Stimulated activated CD4-positive, alpha-beta T cell treated with anti-CD3 and anti-CD28 coated beads, Interleukin-12 subunit alpha, Interleukin-12 subunit beta, amount 100 ng/mL, for 24 hours (primary cell): ENCODE measurements around the gene MYDGF.

Experiments used
- DNase-seq, 2 experiments: peaks; one replicate each; pipeline ENCODE4 v3.0.0-alpha.2; 2020; ENCODE audit warnings: low read depth in 2 of 2

The MYDGF gene

DNA sequence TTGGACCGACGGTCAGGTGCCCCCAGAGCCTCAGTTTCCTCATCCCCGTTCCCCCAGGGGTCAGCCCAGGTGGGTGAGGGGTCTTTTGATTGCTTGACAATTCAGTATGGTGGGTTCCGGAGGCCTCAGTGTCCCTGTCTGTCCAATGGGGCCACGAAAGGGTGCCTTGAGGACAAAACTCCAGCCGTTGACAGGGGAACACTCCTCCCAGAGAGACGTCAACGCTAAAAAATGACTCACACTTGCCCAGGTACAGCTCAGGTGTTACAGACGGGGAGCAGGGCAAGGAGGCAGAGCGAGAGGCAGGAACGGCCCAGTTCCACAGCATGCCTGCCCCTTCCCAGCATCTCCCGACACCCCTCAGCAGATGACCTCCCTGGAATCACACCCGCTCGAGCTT is 29.0 kb downstream of the MYDGF start:
- DNase-seq: no peak

DNA sequence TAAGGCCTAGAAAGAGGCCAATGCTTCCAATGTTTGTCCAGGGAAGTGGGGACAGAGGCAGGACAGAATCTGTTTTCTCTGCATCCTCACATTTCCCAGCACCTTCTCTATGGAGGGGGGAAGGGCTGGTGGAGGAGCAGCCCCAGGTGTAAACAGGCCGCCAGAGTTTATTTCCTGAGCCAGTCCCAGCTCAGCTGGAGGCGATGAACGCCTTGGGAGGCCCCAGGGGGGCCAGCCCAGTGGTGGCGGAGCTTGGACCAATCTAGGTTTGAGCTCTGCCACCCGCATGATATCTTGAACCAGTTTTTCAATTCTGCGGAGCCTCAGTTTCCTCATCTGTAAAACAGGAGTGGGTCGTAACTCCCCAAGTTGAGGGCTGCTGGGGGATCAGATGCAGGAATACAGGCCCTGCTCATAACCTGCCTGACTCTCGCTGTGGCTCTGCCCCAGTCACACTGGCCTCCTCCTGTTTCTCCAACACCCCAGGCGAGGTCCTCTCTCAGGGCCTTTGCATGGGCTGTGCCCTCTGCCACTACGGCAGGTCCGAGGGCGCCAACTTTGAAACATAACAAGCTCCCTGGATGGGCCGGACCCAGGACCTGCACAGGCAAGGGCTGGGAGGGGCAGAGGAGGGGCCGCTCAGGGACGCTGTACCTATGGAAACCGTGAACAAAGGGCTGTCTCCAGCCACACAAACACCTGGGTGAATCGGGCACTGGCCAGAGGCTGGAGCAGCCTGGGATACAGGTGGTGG is 29.7 kb downstream of the MYDGF start:
- DNase-seq: no peak

DNA sequence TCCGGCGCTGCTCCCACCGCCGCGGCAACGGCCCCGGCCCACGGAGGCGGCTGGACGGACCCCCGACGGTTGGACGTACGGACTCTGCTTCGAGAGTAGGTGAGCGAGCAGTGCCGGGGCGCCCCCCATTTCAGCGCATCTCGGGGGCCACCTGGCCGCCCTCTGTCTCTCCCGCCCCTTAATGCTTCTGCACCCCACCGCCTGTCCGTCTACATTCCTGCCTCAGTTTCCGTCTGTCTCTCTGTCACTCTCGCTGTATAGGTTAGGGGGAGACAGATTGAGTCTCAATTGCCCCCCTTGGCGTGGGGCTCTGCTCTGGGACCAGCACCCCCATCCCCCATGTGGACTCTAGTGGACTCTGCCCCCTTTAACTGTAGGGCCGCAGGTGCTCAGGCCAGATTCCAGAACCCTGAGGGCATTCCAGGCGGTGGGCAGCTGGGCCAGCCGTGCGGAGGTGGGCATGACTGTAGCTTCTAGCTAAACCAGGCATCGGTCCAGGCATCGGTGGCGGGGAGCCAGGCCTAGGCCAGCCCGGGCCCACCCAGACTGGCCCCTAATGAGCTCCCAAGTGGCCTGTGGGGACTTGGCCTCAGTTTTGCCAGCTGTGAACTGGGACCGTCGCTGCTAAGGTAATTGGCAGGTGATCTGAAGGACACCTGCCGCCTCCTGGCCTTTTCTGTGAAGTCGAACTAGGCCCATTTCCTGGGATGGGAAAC is 30.5 kb downstream of the MYDGF start:
- no peak for DNase-seq

DNA sequence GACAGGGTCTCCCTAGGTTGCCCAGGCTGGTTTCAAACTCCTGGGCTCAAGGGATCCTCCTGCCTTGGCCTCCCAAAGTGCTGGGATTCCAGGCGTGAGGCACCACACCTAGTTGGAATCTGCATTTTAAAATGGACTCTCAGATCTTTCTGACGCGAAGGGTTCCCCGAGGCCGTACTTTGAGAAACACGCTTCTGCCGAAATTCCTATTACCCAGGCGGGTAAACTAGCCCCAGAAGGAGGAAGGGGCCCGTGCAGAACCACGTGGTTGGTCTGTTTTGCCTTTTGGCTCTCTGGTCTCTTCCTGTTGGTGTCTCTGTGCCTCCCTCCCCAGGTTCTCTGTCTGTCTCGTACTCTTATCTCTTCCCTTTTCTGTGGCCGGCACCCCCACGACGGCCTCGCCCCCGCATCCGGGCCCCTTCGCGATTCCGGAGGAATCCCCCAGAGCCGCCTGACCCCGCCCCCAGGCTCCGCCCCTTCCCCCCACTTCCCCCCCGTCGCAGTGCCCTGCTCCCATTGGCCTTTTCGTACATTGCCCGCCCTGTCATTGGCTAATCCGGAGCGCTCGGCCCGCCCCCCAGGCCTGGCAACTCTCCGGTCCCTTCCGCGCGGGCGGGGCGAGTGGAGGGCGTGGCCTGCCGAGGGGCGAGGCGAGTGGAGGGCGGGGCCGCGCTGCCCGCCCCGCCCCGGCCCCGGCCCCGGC is 31.2 kb downstream of the MYDGF start, which contains the start of gene TNFAIP8L1:
TSS of gene TNFAIP8L1 (plus strand) at position 689 of the 703 bp plus-strand sequence. CDS start 12,354 bp downstream, outside the sequence.
- peak; percentile 96 to 98 for DNase-seq

DNA sequence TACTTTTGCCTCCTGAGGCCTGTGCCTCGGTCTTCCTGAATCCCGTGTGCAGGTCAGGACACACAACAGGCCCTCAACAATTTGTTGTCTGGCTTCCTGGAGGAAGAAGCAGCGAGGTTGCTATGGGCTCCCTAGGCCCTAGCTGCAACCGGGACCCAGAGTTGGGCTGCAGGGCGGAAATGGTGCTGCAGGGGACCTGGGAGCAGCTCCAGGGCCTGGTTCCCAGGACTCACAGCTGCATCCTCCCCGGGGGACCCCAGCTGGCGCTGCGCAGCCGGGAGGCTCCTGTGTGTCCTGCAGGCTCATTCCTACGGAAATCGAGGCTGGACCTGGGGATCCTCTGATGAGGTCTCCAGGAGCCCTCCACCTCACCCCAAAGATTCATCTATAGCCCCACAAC is 31.8 kb downstream of the MYDGF start:
- DNase-seq: no peak

DNA sequence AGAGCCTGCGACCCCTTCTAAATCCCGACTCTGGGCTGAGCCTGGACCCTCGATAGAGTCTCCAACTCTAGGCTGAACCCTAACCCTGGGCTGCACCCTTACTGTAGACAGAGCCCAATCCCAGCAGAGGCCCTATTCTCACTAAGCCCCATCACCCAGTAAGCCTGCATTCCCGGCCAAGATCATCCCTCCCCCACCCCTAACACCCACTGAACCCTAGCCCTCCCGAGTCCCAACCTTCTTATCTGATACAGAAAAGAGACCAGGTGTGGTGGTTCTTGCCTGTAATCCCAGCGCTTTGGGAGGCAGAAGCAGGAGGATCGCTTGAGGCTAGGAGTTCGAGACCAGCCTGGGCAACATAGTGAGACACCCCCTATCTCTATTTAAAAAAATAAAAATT is 33.4 kb downstream of the MYDGF start:
- no peak for DNase-seq

DNA sequence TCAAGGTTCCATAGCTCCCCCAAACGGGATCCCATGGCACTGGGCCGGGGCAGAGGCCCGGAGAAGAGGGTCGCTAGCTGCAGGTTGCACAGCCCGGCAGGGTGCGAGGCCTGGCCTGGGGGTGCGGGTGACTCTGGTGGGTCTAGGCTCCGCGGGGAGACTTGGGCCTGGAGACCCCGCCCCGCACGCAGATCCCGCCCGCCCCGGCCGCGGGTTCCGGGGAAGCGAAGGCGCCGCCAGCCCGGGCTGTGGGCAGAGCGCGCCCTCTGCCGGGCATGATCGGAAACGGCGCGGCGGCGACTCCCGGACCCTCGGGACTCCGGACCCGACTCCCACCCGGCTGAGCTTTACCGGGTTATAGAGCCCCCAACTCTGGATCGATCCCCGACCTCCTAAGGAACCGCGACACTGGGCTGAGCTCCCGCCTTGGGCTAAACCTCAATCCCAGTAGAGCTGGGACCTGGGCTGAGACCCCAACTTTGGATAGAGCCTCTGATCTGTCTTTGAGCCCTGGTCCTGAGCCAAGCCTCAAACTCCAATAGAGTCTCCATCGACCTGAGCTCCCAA is 33.9 kb downstream of the MYDGF start:
- peak; percentile 52 to 73 for DNase-seq

DNA sequence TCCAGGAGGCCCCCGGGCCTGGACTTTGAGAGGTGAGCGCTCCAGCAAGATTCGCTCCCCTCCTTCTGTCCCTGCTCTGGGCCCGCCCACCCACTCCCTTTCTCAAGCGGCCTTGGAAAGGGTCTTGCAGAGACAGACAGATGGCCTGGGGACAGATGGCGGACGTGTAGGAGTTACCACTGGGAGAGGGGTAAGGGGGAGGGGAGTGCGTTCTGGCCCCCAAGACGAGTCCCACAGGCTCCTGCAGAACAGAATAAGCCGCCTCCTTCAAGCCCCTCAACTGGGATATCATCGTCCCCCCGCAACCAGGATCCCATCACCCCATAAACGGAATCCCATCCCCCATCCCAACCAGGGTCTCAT is 34.4 kb downstream of the MYDGF start:
- DNase-seq: no peak

DNA sequence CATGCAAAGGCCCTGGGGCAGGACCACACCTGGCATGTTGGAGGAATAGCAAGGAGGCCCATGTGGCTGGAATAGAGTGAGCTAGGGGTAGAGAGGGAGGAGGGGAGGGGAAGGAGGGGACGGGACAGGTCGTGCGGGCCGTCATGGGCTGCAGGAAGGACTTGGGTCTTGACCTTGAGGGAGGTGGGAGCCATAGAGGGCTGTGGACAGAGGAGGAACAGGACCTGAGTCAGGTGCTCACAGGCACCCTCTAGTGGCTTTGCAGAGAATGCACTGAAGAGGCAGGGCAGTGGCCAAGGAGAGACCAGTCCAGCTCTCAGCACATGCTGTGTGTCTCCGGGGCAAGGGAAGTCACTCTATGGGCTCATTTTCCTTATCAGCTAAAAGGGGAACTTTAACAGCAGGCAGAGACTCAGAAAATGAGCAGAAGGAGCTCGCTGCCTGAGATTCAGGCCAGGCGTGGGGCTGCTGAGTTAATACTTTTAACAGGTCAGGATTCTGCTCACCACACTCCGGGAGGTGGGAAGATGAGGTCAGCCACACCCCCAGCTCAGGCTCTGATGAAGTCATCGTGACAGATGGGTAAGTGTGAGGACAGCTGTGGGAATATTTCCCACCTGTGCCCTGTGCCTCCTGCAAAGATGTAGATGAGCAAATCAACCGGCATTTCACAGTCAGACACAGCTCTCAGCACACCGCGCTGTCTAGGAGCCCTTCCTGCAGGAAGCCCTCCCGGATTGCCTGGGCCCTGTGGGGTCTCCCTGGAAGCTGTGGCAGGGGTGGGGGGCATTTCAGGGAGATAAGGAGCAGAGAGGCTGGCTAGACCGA is 36.8 kb downstream of the MYDGF start:
- no peak for DNase-seq

DNA sequence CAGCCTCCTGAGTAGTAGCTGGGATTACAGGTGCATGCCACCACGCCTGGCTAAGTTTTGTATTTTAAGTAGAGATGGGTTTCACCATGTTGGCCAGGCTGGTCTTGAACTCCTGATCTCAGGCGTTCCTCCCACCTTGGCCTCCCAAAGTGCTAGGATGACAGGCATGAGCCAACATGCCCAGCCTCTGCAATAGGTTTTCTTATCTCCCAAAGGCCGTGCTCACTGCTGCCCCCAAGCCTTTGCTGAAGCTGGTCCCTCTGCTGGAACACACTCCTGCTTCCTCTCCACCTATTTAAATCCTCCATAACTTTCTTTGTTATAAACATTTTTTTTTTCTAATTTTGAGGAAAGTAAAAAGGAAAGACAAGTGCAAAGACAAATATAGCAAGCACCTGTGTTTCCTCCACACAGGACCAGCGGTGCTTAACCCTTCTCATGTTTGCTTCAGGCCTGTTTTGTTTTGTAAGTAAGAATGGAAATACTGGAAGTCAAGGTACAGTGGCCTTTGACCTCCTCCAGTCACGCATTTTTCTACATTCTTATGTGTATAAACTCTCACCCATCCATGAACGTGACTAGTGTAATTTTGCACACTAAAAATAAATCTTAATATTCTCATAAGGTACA is 45.3 kb downstream of the MYDGF start:
- DNase-seq: no peak

DNA sequence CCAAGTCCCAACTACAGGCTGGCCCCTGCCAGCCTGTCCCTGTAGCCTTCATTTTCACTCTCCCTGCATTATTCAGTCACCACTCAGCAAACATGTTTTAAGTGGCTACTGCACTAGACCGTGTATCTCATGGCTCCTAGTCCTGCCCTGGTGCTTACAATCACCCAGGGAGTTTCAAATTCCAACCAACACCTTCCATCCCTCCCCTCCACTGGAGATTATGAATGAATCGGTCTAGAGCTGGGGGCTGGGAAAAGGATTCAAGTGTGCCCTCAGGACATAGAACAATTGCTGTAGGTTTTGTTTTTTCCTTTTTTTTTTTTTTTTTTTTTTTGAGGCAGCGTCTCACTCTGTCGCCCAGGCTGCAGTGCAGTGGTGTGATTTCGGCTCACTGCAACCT is 45.8 kb downstream of the MYDGF start:
- no peak for DNase-seq

DNA sequence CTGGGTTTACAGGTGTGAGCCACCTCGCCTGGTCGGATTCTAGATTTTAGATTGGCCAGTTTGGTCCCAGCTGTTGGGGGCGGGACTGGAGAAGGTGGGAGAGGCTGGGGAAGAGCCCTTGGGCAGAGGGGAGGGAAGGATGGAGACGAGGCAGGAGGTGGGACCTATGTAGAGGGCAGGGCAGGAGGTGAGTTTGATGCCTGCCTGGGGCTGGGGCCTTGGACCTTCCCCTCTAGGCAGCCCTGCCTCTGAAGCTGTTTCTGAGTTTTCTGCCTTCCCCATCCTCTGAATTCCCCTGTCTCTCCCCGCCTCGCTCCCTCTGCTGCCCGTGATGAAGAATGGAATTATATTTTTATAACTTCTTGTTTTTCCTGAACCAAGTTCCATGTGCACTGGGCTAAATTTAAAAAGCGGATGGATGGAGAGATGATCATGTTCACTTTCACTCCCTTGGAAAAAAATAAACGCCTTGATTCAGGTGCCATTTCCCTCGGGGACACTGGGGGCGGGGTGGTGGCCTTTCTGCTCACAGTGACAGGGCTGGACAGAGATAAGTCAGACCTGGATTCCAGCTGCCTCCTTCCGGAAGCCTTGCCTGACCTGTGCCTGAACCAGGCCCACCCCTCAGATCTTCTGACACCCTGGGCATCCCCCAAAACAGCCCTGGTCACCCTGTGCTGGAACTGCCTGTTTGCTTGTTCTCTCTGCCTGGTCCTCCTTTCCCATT is 47.3 kb downstream of the MYDGF start:
- no peak for DNase-seq

DNA sequence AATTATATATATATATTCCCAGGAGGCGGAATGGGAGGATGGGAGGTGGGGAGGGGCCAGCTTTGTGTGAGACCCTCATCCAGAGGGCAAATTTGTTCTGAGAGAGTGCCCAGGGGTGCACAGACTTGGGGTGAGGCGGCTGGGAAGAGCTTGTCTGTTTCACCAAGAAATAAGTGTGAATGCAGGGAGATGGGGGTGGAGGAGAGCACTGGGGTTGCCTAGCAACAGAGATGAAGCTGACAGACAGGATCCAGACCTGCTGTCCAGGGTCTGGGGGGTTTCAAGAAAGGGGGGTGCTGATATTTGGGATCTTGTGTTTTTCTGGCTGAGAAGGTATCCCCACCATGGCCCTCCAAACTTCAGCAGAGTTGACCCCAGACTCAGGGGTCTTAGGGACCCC is 49.5 kb downstream of the MYDGF start:
- DNase-seq: no peak

DNA sequence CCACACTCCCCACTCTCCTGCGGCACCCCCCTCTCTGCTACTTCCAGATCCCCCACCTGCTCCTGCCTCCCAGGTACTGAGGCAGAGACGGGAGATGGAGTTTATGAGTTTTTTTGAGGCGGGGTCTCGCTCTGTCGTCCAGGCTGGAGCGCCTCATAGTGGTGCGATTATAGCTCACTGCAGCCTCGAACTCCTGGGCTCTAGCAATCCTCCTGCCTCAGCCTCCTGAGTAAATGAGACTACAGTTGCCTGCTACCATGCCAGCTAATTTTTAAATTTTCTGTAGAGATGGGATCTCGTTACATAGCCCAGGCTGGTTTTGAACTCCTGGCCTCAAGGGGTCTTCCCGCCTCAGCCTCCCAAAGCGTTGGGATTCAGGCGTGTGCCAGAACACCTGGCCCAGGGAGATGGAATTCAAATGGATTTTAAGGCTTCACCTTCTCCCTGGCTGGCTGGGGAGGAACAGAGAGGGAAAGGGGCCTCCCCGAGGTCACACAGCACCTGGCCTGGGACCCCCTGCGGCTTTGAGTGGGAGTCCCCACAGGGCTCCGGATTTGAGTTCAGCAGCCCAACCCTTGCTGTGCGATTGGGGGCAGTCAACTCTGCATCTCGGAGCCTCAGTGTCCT is 50.4 kb downstream of the MYDGF start:
- no peak for DNase-seq

DNA sequence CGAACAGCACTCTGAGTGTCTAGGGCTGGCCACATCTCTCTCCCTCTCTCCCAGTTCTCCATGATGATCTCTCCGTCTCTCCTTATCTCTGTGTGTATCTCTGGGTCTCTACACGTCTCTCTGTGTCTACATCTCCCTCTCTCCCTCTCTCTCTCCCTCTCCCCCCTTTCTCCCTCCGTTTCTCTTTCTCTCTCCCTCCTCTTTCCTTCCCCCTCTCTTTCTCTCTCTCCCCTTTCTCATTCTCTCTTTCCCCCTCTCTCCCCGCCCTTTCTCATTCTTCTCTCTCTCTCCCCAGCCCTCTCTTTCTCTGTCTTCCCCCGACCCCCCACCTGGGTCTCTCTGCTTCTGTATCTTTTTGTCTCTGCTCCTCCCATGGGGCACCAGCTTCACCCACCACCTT is 52.1 kb downstream of the MYDGF start:
- DNase-seq: no peak

DNA sequence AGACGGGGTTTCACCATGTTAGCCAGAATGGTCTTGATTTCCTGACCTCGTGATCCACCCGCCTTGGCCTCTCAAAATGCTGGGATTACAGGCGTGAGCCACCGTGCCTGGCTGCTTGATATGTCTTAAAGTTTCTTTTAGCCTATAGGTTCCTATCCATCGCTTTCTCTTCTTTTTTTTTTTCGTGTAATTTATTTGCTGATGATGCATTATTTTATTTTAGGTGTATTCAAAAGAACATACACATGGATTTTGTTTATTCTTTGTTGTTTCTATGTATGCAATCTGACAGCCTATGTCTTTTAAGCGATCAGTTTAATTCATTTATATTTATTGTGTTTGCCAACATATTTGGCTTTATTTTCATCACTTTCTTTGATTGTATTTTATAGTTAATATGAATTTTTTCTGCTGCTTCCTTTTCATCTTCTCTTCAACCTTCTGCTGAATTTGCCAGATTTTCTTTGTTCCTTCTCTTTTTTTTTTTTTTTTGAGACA is 56.8 kb downstream of the MYDGF start:
- DNase-seq: no peak

DNA sequence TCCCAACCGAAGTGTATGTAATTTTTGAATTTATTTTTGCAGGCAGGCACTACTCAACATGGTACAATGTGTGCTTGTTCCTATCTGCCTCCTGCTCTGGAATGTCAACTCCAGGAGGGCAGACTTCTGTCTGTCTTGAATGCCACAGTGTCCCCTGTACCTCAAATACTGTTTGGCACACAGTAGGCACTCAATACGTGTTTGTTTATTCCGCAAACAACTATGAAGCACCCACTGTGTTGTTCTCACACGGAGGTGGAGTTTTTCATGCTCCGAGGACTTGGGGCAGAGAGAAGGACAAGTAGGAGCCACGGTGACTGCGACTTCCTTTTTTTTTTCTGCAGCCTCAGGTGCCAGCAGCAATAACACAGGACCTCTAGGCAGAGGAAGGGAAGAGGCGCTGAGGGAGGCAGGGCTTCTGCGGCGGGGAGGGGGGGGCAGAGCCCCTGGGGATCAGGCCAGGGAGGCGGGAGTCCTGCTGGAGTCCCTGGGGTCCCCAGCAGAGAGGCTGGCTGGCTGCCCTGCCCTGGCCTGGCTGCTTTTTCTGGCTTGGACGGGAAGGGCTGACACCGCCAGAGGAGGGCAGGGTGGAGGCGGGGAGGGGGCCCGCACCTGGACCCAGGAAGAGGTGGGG is 60.1 kb downstream of the MYDGF start:
- no peak for DNase-seq
